ENCODE results near the gene TBX1.

TBX1 gene

DNA sequence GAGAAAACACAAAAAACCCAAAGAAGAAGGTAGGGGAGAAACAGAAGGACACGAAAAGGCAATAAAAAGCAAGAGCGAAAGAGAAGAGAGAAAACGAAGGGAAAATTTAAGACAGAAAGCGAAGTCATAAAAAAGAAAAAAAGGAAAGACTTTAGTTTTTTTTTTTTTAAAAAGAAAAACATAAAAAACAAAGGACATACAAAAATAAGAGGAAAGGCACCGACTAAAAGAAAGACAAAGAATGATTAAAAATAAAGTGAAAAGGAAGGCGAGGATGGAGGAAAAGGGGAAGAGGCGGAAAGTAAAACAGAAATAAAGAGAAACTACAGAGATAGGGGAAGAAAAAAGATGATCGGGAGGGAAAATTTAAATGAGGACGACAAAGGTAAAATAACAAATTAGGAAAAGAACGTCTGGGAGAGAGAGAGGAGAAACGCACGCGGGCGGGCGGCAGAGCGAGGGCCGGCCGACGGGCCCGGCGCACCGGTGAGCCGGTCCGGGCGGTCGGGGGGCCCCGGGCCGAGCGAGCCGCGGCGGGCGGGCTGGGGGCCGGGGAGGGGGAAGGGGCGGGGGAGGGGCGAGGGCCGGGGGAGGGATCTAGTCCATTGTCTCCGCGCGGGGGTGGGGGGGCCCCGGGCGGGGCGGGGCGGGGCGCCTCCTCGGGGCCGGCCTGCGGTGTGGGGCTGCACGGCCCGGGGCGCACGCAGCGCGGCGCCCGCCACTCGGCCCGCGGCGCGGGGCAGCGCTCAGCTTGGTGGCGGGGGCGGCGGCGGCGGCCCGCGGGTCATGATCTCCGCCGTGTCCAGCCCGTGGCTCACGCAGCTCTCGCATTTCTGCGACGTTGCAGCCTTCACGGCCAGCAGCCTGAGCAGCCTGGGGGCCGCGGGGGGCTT, at the start of gene TBX1:
TBX1 (plus strand) TSS at position 721 of the 893 bp plus-strand sequence; CDS start at position 787, 66 bp downstream.
- DNase-seq (ENCODE audit: low spot score), result no peak

DNA sequence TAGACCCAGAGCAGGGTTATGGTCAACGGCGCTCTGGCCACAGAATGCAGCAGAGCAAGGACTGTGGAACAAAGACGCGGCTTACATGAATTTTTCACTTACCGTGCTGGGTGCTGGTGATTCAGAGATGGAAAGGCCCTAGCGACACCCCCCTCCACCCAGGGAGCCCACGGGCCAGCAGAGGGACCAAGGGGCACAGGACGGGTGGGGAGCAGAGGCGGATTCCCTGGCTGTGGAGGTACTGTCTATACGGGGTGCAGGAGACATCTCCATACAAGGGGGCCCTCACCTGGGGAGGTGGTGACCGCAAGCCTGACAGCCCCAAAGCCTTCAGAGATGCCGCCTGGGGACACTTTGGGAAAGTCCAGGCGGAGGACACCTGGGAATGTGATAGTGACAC, 47.3 kb upstream of the TBX1 start:
- no peak for DNase-seq (ENCODE audit: low spot score)

DNA sequence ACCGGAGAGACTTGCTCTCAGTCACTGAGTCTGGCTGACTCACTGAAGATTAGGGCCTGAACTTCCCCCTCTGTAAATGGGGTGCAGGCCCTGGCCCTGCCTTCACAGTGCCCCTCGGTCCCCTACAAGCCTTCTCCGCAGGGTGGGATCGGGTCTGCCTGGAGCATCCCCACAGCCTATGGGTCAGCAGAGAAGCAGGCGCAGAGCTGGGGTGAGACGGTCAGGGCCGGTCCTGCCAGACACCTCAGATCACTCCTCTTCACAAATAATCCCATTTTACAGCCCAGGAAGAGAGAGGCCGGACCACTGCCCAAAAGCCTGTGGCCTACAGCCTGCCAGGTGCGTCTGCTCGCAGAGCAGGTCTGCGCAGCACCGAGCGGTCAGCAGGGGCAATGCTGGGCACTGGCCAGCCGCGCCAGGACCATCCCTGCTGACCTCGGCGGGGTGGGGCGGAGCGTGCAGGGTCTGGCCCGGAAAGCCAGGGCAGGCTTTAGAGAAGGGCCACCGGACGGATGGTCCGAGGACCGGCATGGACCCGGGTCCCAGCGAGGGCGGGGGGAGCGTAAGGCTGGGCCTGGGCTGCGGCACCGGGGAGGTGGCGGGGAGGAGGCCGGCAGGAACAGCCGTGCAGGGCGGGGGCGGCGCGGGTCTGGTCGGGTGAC, 46.8 kb upstream of the TBX1 start:
- DNase-seq (ENCODE audit: low spot score), result no peak

DNA sequence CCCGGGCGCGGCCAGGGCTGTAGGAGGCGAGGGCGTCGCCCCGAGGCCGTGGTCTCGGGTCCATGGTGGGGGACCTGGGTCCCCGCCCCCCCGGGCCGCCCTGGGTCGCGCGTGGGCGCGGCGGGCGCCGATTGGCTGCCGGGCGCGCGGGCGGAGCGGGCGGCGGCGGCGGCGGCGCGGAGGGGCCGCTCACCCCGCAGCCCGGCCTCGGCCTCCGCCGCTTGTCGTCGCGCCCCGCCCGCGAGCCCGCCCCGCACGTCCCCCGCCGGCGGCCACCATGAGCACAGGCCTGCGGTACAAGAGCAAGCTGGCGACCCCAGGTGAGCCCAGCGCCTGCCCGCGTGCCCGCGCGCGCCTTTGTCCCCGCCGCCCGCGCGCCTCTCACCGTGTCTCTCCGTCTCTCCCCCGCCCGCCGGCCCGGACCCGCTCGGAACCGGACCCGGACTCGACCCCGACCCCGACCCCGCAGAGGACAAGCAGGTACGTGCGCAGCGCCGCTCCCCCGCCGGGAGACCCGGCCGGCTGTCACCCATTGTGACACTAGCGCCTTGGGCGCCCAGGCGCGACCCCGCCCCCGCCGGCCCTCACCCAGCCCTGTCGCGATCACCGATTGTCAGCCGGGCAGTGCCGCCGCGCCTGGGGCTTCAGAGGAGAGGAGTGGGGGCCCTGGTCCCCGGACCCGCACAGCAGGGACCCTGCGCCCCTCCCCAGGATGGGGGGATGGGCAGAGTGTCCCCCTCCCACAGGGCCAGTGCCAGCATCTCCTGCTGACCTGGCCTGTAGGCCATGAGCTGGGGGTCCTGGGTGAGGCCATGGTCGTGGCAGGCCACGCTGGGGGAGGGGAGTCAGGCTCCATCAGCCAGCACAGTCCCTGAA, 46.0 kb upstream of the TBX1 start, which contains the start of gene SEPTIN5:
SEPTIN5 (plus strand) TSS at position 192 of the 876 bp plus-strand sequence; CDS start at position 278, 86 bp downstream.
- no peak for DNase-seq (ENCODE audit: low spot score)

DNA sequence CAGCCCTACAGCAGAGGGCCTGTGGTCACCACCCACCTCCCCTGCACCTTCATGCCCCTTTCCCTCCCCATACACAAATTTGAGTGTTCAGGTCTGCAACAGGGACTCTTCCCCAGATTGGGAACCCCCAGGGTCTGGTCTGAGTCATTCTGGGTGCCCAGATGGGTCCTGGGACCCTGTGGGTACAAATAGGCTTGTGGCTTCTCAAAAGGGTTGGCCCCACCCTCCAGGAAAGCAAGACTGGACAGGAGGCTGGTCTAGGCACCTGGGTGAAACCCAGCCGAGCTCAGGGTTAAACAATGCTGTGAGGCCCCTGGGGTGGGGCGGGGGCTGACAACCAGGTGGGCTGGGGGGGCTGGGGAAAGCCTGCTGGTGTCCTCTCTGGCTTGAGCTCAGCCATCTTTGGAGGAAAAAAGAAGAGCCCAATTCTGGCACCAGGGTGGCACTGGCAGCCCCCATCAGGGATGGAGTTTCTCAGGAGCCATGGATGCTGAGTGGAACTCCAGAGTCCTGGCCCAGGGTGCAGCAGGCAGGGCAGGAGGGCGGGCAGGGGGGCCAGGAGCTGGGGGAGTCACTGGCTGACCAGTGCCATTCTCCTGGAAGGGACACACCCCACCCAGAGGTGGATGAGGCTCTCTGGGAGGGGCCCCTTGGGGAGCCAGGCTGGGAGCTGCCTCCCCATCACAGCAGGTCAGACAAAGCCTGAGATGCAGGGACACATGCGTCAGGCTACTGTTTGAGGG, 45.2 kb upstream of the TBX1 start:
- no peak for DNase-seq (ENCODE audit: low spot score)

DNA sequence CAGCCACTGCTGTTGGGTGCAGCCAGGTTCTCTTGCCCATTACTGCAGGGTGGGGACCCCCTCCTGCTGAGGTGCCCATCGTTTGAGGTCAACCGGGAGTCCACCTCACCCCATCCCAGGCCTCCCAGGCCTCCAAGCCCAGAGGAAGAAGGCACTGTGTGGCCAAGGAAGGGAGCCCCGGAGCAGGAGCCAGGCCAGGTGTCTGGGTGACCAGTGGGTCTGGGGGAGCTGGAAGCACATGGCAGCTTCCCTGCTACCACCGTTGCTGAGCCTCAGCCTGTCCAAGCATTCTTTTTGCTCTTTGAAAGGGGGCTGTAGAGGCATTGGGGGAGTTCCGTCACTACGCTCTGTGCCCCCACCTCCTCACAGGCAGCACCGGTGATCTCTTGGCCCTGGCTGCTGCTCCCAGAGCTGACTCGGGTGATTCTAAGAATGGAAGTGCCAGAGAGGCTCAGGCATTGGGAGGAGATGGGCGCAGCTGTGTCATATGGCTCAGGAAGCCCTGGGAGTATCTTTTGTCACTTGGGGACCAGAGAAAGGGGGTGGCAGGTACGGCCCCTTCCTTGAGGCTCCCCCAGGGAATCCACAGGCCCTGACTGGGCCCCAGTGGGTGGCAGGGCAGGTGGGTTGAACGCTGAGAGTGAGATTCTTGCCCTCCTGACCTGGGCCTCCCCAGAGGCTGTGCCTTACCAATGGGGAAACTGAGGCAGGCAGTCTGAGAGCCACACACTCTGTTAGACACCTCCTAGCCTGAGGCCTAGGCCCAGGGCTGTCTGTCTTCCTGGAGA, 44.3 kb upstream of the TBX1 start:
- DNase-seq (ENCODE audit: low spot score), result no peak

DNA sequence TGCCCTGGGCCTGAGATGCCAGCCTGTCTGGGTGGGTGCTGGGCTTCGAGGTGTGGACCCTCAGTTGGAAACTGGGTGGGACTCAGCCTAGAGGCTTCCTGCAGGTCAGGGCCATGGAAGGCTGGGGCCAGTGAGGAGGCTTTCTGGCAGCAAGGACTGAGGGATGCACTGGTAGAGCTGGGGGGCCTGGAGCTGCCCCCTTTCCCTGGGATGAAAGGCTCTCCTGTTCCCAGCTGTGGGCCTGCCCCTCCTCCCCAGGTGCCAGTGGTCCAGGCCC, 43.8 kb upstream of the TBX1 start:
- no peak for DNase-seq (ENCODE audit: low spot score)

DNA sequence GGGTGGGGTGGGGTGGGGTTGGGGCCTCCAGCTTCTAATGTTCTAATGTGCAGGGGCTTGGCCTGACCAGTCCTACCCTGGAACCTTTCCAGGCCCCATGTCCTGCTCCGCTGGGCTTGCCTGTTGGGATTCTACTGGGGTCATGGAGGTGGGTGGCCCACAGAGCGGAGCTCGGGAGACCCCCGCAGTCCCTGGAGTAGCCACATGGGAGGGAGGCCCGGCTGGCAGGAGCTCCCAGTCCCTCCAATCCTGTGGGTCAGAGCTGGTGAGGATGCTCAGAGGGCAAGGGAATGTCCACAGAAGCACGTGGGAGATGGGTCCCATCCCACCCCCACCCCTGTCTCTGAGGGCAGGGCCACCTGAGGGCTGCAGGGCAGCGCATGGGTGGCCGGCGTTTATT, 43.4 kb upstream of the TBX1 start:
- DNase-seq (ENCODE audit: low spot score), result no peak

DNA sequence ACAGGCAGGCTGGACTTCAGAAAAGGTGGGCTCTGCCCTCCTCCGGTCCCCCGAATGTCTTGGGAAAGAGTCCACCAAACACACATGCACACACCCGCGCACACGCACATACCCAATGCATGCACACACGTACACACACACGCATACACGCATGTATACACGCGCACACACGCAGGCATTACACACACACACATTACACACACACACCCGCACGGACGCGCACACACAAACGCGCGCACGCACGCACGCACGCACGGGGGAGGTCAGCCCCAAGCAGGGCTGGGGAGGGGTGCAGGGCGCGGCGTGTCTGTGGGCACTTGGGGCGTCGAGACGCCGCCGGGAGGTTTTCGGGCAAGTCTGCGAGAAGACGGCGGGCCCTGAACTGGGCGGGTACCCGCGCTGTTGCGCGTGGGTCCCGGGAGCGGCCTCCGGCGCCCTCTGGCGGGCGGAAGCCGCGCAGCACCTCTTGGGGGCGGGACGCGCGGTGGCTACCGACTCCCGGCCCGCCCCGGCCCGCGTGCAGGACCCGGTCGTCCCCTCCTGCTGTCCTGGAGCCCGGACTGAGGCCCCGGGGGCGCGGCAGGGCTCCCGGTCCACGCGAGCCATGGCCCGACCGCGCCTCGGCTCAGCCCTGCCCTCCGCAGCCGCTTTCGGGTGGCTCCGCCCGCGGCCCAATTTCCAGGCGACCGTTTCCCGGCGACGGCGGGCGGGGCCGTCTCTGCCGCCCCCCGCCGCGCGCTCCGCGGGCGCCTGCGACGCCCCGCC, 42.7 kb upstream of the TBX1 start:
- DNase-seq (ENCODE audit: low spot score), result peak; percentile 68

DNA sequence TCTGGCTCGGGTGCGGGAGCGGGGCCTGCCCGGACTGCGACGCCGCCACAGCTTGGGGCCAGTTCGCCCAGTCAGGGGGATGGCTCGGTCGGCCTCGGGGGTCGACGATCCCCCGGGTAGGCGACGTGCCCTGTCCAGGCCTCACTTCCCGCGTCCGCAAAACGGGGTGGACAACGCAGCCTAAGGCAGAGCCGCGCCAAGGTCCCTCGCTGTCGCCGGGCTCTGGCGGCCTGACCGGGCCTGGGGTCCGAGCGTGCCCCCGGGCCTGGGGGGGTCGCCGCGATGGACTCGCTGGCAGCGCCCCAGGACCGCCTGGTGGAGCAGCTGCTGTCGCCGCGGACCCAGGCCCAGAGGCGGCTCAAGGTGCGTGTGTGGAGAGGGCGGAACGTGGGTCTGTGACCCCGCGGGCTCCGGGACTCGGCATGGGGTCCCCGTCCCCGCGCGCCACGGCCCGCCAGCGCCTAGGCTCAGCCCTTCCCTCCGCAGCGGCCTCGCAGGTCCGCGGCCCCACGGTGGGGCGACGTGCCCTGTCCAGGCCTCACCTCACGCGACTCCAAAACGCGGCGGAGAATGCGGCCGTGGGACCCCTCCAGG, 42.0 kb upstream of the TBX1 start:
- no peak for DNase-seq (ENCODE audit: low spot score)

DNA sequence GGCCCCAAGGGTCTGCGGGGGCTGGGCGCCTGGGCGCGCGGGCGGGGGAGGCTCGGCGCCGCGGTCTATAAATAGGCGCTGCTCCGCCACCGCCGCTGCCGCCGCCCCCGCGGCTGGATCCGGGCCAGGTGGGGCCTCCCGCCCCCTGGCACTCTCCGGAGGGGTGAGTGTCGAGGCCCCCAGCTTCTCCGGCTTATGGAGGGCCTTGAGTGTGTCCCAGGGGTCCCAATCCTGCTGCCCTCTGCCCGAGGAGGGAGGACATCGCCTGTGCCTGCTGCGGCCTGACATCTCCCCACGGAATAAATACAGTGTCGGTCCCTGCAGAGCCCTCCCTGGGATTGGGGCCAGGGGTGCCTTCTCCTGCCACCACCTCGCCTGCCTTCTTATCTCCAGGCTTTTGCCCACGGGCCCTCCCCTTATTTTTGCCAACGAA, 41.5 kb upstream of the TBX1 start:
- no peak for DNase-seq (ENCODE audit: low spot score)

DNA sequence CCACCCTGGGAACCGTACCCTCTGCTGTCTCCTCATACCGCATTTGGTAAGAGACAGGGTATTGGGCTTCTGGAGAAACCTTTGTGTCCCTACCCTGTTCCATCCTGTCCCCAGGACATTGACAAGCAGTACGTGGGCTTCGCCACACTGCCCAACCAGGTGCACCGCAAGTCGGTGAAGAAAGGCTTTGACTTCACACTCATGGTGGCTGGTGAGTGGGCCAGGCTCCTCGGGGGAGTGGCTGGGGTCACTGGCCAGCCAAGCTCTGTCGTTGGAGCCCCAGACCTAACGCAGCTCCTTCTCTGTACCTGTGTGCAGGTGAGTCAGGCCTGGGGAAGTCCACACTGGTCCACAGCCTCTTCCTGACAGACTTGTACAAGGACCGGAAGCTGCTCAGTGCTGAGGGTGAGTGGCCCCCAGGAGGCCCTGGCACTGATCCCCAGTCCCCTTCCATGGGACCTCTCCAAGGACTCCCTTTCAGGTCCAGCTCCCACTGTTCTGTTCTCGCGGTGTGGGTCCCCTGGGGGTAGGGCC, 41.0 kb upstream of the TBX1 start:
- DNase-seq (ENCODE audit: low spot score), result no peak

DNA sequence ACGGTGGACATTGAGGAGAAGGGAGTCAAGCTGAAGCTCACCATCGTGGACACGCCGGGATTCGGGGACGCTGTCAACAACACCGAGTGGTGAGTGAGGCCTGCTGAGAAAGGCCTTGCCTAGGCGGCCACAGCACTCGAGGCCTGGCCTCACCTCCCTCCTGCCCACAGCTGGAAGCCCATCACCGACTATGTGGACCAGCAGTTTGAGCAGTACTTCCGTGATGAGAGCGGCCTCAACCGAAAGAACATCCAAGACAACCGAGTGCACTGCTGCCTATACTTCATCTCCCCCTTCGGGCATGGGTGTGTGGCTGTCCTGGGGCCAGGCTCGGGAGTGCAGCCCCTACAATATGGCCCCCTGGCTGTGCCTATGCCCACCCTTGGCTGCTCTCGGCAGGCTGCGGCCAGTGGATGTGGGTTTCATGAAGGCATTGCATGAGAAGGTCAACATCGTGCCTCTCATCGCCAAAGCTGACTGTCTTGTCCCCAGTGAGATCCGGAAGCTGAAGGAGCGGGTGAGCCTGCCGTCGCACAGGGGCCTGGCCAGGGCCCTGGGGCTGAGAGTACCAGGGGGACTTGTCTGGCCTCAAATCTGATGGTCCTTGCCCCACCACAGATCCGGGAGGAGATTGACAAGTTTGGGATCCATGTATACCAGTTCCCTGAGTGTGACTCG, 40.3 kb upstream of the TBX1 start:
- DNase-seq (ENCODE audit: low spot score), result no peak

DNA sequence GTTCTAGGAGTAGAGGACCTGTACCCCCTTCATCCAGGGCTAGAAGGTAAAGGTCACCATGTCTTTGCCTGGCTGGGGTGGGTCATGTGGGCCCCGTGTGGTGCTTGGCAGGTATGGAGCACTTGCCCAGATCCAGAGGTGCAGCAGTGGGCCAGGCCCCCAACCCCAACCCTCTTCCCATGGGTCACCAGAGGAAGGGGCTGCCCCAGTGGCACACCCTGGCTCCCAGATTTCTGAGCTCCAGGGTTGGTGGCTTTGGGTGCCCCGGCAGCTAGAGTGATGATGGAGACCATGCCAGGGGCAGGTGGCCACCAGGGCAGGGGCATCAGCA, 39.6 kb upstream of the TBX1 start:
- no peak for DNase-seq (ENCODE audit: low spot score)

DNA sequence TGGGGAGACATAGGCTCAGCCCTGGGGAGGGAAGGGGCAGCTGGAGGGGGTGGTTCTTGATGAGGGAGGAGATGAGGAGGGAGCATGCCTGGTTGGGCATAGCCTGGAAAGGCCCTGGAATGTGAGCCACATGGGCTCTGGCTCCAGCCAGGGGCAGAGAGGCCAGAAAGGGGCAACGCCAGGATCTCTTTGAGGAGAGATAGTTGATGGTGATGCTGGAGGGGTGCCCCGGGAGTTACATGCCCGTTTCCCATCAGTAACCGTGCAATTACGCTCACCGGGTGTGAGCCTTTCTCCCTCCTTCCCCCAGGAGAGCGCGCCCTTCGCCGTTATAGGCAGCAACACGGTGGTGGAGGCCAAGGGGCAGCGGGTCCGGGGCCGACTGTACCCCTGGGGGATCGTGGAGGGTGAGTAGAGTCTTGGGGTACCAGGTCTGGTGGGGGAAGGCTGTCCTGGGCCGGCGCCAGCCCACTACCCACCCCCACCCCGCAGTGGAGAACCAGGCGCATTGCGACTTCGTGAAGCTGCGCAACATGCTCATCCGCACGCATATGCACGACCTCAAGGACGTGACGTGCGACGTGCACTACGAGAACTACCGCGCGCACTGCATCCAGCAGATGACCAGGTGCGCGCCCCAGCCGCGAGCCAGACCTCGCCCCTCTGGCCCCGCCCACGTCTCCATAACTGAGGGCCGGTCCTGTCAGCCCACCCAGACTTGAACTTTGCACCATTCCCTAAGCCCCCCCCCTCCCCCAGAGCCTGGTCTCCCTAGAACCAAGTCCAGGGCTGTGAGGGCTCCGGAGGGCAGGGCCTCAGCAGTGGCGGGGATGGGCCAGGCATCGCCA, 39.0 kb upstream of the TBX1 start:
- DNase-seq (ENCODE audit: low spot score), result no peak

DNA sequence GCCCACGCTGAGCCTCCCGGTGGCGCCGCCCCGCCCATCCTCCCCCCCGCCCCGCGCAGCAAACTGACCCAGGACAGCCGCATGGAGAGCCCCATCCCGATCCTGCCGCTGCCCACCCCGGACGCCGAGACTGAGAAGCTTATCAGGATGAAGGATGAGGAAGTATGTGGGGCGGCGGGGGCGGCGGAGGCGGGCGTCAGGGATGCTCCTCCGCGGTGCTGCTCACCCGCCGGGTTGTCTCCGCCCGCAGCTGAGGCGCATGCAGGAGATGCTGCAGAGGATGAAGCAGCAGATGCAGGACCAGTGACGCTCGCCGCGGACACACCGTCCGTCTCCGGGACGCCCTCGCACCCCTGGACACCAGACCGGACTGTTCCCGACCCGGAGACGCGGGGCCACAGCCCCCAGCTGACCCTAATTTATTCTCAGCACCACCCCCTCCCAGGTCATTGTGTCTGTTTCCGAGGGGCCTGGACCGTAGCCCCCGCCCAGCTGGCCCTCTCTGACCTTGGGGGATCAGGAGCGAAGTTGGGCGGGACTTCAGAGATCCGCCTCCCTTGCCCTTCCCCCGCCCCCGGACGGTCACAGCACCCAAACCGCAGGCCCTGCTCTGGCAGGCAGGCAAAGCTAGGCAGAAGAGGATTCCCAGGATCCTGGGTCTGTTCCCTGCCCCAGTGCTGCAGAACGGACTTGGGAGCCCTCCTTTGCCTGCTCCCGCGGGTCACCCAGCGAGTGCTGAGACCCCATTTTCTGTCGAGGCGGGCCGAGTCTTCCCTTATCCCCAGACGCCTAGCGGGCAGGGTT, 38.2 kb upstream of the TBX1 start:
- no peak for DNase-seq (ENCODE audit: low spot score)

DNA sequence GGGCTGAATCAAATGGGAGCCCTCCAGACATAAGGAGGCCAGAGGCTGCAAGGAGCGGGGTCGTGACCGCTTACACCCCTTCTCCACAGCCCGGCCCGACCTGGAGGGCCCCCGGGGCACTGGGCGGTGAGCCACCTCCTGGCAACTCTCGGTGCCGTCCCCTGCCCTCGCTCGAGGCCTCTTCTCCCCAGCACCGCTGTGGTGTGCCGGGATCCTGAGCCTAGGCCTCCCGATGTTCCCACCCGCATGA, 37.7 kb upstream of the TBX1 start:
- DNase-seq (ENCODE audit: low spot score), result no peak
